GM19397 (cell line): Measurements from ENCODE around the gene MGST2.
A peak's percentile ranks its signal among the peaks of the same experiment; 100 is the strongest.
"Not testable (repeated sequence)": the region's sequence is repeated elsewhere in the genome, so short reads cannot be mapped to it uniquely, and the experiment has no call there.

Source experiments
- ATAC-seq: cut with Tn5 transposase; IDR thresholded peaks from one replicate; pipeline ENCODE4 v1.9.1; 2021; ENCODE audit warnings: mild to moderate bottlenecking, moderate library complexity; ENCODE audit not compliant: unreplicated experiment

MGST2 gene

GRCh38 chr4:139698167-139698925 is 32.7 kb downstream of the MGST2 start:
- ATAC-seq: not testable (repeated sequence)

DNA sequence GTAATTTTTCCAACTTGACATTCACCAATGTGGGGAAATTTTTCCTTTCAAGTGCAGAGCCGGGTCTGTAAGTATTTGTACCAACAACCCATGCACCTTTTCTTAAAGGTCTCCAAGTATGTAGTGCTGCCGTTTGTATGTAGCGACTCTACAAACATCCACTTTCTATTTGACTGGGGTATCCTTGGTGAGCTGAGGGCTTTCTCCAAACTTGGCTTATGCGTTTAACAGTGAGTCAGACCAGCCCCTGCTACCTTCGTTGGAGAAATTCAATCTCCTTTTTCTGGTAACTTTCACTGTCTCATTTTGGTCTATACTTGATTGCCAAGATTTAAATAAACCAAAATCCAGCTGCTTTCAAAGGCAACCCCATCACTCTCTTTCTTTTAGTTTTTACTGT is 34.9 kb downstream of the MGST2 start:
- ATAC-seq: no peak

DNA sequence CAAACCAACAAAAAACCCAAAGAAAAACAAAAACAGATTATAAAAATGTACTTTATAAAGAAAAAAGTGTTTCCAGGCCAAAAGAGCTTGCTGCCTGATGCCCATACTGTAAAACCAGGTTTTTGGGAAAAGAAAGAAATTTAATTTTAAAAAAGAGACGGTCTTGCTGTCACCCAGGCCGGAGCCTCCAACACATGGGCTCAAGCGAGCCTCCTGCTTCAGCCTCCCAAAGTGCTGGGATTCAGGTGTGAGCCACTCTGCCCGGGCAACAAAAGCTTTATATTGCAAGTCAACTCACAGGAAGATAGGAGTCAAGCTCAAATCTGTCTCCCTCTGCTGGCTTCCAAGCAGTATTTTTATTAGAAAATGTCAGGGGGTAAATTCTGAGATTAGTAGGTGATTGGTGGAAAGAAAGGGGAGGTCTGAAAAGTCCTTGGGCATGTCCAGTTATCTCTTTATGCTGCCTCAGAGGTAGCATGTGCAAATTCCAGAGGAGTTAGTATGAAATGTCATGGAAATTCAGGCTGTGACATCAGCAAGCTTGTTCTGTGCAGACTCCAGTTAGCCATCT is 39.4 kb downstream of the MGST2 start:
- no peak for ATAC-seq

GRCh38 chr4:139709660-139710059 is 44.0 kb downstream of the MGST2 start:
- no peak for ATAC-seq

GRCh38 chr4:139710073-139710472 is 44.5 kb downstream of the MGST2 start:
- ATAC-seq: no peak

DNA sequence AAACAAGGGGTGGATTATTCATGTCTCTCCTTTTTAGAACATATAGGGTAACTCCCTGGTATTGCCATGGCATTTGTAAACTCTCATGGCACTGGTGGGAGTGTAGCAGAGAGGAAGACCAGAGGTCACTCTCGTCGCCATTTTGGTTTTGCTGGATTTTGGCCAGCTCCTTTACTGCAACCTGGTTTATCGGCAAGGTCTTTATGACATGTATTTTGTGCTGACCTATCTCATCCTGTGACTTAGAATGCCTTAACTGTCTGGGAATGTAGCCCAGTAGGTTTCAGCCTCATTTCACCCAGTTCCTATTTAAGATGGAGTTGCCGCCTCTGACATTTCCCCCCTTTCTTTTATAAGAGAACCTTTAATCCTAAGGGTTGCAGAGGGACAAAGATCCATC is 45.8 kb downstream of the MGST2 start:
- ATAC-seq: no peak

GRCh38 chr4:139712882-139713281 is 47.3 kb downstream of the MGST2 start:
- ATAC-seq: no peak

GRCh38 chr4:139715746-139716391 is 50.2 kb downstream of the MGST2 start:
- ATAC-seq: no peak

- no peak for ATAC-seq
Measured at GRCh38 chr4:139718358-139718757, 52.7 kb downstream of the MGST2 start.

DNA sequence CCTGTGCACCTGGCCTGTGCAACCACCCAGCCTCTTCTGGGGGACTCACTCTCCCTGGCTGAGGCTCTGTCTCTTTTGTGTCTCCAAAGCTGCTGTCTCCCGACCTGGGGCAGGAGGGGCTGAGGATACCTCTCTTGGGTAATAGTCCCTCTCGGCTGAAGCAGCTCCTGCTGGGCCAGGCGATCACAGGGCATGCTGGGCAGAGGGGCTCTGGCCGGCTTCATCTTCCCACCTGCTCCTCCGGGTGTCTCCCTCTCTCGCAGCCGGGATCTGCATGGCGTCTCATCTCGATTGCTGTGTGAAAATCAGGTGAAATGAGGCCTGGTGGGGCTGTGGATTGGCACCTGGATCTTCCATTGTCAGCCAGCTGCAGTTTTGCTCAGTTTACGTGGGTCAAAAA is 53.2 kb downstream of the MGST2 start:
- no peak for ATAC-seq

DNA sequence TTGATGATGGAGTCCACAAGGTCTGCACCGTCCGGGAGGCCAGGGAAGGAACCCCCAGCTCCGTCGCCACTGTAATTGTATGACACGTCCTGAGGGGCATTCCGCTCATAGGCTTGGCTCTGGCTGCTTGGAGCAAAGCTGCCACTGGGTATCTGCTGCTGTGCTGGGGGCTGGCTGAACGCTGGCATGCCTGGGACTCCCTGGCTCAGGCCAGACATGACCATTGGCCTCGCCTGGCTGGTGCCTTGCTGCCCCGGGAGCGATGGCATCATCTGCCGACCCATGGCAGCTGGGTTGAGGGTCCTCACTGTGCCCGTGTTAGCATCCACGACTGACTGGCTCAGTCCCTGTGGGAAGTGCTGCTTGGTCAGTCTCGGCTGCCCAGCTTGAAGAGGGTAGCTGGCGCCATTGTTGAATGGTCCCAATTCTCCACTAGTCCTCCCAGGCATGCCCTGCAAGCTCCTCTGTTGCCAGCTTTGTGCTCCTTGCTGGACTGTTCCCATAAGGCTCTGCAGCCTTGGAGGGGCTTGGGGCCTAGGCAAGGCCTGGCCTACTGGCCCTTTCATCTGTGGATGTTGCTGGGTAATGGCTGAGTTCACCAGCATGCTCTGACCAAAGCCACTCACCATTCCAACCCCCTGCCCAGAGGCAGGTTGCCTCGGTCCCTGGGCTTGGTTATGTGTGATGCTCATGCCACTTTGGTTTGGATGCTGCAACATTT is 53.9 kb downstream of the MGST2 start:
- ATAC-seq: no peak

DNA sequence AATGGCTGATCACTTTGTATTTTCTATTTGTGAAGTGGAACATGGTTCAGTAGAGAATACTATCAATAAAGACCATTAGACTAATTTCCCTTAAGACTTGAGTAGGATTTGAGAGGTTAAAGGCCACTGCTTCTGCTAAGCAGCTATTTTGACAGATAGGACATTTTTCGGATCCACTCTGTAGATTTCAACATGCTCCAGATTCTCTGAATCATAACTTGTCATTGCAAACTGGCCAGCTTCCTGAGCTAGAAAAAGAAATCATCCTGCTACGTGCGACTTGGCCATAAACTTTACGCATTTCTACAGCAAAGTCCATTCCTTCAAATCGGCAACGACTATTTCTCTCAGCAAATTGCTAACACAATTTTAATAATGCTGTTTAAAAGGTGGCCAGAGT is 55.2 kb downstream of the MGST2 start:
- ATAC-seq: no peak

DNA sequence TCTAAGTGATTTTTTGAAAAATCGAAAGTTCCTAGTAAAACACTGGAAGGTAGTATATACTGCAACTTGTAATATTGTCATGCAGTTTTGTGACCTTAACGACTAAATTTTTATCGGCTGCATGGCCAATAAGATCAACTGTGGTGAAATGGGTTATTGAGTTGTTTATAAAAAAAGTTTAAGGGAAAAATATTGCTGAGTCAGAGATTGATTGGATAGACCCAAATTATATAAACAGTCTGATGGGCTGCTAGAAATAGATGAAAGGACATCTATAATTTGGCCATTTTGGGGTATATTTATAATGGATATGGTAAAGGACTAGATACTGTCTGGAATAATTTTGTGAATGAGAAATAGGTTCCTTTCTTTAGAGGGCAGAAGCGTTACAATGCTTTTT is 56.2 kb downstream of the MGST2 start:
- no peak for ATAC-seq

GRCh38 chr4:139725236-139725635 is 59.6 kb downstream of the MGST2 start:
- no peak for ATAC-seq

- ATAC-seq: no peak
Measured at GRCh38 chr4:139726615-139727014, 61.0 kb downstream of the MGST2 start.

- ATAC-seq: no peak
Measured at GRCh38 chr4:139728146-139728545, 62.5 kb downstream of the MGST2 start.

DNA sequence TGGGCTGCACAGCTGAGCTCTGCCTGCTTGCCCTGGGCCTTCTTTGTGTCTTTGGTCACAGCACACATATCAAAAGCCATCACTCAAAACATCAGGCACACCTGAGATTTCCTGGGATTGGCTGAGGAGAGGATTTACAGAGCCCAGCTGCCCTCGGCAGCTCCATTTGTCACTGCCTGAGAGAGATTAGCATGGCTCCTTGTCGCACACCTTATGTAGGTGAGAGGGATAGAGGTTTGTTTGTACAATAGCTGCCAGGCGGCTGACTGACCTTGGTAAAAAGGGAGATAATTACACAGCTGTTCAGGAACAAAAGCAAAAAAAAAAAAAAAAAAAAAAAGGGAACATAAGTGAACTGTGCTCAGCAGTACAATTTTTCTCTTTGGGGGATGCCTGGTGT is 63.2 kb downstream of the MGST2 start:
- ATAC-seq: no peak

- no peak for ATAC-seq
Measured at GRCh38 chr4:139732991-139733570, 67.5 kb downstream of the MGST2 start.

GRCh38 chr4:139734201-139734874 is 68.7 kb downstream of the MGST2 start:
- no peak for ATAC-seq

DNA sequence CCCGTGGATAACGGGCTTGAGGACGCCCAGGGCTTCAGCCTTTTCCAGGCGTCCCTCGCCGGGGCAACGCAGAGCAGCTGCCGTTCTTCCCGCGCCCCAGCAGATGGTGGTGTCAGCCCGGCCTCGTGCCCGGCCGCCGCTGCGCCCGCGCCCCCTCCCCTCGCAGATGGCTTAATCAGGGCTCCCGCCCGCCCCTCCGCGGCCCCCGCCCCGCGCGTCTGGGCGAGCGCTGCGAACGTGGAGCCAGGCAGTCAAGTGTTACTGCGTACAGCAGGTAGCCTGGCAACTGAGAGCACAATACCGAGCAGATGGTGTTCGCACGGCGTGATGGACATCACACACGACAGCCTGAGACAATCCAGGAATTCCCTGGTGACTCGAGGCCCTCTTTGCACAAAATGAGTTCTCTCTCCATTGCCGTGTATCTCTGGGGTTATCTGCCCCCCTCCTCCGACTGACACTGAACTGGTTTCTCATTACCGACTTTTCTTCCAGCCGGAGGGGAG is 69.3 kb downstream of the MGST2 start:
- ATAC-seq: peak; percentile 58
